NT2/D1 (cell line): ENCODE data around the gene TIPARP.

ENCODE experiments used
- SUZ12 ChIP-seq: IDR thresholded peaks from 2 replicates; pipeline ENCODE4 v1.6.1; 2011; ENCODE audit not compliant: insufficient read length, insufficient read depth; ENCODE audit errors: extremely low read depth
- YY1 ChIP-seq: IDR thresholded peaks from 2 replicates; pipeline ENCODE4 v1.6.1; 2011; ENCODE audit not compliant: insufficient read length, insufficient read depth
- ZNF274 ChIP-seq: IDR thresholded peaks from 2 replicates; pipeline ENCODE4 v1.6.1; 2011; ENCODE audit warnings: mild to moderate bottlenecking, low read depth, low read length

GRCh38 chr3:156704370-156705036 is 30.1 kb downstream of the TIPARP start:
- TF ChIP-seq YY1 (no peak), ZNF274 (no peak), SUZ12 (no peak)
